NT2/D1 (cell line): ENCODE results near the gene LSAMP.

Experiments
- SUZ12 ChIP-seq: IDR thresholded peaks from 2 replicates; pipeline ENCODE4 v1.6.1; 2011; ENCODE audit not compliant: insufficient read length, insufficient read depth; ENCODE audit errors: extremely low read depth
- ZNF274 ChIP-seq: IDR thresholded peaks from 2 replicates; pipeline ENCODE4 v1.6.1; 2011; ENCODE audit warnings: mild to moderate bottlenecking, low read depth, low read length

DNA sequence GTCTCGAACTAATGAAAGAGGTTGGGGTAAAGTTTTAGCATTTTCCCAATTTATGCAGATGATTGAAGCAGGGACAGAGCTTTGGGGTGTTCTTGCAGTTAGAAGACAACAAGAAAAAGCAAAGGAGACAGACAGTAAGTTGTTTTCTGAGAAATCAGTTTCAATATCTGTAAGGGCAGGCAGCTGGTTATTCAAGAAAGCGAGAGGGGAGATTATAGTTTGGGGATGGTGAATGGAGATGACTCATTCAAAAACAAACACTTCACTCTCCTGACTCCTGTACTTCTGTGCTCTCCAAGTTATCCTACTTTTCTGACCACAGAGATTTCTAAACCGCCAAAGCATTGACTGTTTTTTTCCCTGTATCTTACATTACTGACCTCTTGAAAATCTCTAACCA, 469.9 kb downstream of the LSAMP start:
- no peak for TF ChIP-seq SUZ12
- TF ChIP-seq ZNF274 = no peak
